ENCODE results near the gene ASB15. TPM values are rescaled to one million over a fixed set of nuclear protein-coding genes. Genes with fewer than 3 reads are reported as not detected.

The ASB15 gene
- total RNA-seq, 1 donor: not detected

GRCh38 chr7:123594813-123595241 is 6.8 kb upstream of the ASB15 start:
- TF ChIP-seq, protein P1, sequence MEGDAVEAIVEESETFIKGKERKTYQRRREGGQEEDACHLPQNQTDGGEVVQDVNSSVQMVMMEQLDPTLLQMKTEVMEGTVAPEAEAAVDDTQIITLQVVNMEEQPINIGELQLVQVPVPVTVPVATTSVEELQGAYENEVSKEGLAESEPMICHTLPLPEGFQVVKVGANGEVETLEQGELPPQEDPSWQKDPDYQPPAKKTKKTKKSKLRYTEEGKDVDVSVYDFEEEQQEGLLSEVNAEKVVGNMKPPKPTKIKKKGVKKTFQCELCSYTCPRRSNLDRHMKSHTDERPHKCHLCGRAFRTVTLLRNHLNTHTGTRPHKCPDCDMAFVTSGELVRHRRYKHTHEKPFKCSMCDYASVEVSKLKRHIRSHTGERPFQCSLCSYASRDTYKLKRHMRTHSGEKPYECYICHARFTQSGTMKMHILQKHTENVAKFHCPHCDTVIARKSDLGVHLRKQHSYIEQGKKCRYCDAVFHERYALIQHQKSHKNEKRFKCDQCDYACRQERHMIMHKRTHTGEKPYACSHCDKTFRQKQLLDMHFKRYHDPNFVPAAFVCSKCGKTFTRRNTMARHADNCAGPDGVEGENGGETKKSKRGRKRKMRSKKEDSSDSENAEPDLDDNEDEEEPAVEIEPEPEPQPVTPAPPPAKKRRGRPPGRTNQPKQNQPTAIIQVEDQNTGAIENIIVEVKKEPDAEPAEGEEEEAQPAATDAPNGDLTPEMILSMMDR (IDR thresholded peaks at IDR 0.05; ENCODE audit: extremely low read depth, low read depth, low read length): no peak
- Histone ChIP-seq H3K4me3 (ENCODE audit: insufficient read depth, low read length) (no peak overlapping the region), H3K4me1 (ENCODE audit: insufficient read depth, low read length) (no peaks in the 10 kb centered on the region), H3K36me3 (ENCODE audit: insufficient read depth, low read length) (no peaks in the 10 kb centered on the region), H3K27me3 (ENCODE audit: insufficient read depth, low read length) (no peaks in the 10 kb centered on the region), H4K20me1 (ENCODE audit: insufficient read depth, low read length) (no peaks in the 10 kb centered on the region), H3K79me2 (ENCODE audit: insufficient read depth, low read length) (no peaks in the 10 kb centered on the region), H3K4me2 (ENCODE audit: insufficient read depth, low read length) (no peak overlapping the region), H3K9me3 (ENCODE audit: low read depth, low read length) (no peaks in the 10 kb centered on the region), H3K27ac (ENCODE audit: low read depth, low read length) (no peak overlapping the region), H2AFZ (ENCODE audit: low read length) (peak overlapping the region; percentile 62)
- DNase-seq (ENCODE audit: insufficient read length, low spot score, missing footprints): no peak

DNA sequence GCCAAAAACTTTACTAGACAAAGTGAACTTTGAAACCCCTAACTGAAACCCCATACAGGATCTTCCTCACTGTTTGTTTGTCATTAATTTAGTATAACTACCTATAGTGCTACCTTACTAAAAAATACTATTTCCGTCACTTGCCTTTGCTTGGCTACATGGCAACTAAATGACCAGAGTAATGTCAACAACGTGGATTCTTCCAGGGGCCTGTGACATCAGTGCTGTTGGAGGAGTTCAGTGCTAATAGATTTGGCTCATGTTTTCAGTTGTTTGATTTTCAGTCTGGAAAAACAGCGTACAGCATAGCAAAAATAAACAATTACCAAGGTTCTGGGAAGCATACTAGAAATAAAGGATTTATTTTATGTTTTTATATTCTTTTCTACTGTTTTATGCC is 3.0 kb upstream of the ASB15 start:
- no peaks in the 10 kb centered on the region for H3K36me3 ChIP-seq (ENCODE audit: insufficient read depth, low read length)
- no peak overlapping the region for H2AFZ ChIP-seq (ENCODE audit: low read length)
- no peak for DNase-seq (ENCODE audit: insufficient read length, low spot score, missing footprints)
- TF ChIP-seq, protein P1 (IDR thresholded peaks at IDR 0.05; ENCODE audit: extremely low read depth, low read depth, low read length): no peak
- no peak overlapping the region for H3K27ac ChIP-seq (ENCODE audit: low read depth, low read length)
- no peaks in the 10 kb centered on the region for H3K9me3 ChIP-seq (ENCODE audit: low read depth, low read length)
- H3K4me1 ChIP-seq (ENCODE audit: insufficient read depth, low read length): no peaks in the 10 kb centered on the region
- no peak overlapping the region for H3K4me2 ChIP-seq (ENCODE audit: insufficient read depth, low read length)
- no peak overlapping the region for H3K4me3 ChIP-seq (ENCODE audit: insufficient read depth, low read length)
- no peaks in the 10 kb centered on the region for H4K20me1 ChIP-seq (ENCODE audit: insufficient read depth, low read length)
- no peaks in the 10 kb centered on the region for H3K79me2 ChIP-seq (ENCODE audit: insufficient read depth, low read length)
- H3K27me3 ChIP-seq (ENCODE audit: insufficient read depth, low read length): no peaks in the 10 kb centered on the region

- Histone ChIP-seq H3K4me2 (ENCODE audit: insufficient read depth, low read length) (no peak overlapping the region), H3K36me3 (ENCODE audit: insufficient read depth, low read length) (no peaks in the 10 kb centered on the region), H3K27me3 (ENCODE audit: insufficient read depth, low read length) (no peaks in the 10 kb centered on the region), H3K9me3 (ENCODE audit: low read depth, low read length) (no peaks in the 10 kb centered on the region), H3K79me2 (ENCODE audit: insufficient read depth, low read length) (no peaks in the 10 kb centered on the region), H4K20me1 (ENCODE audit: insufficient read depth, low read length) (no peaks in the 10 kb centered on the region), H2AFZ (ENCODE audit: low read length) (no peak overlapping the region), H3K4me1 (ENCODE audit: insufficient read depth, low read length) (no peaks in the 10 kb centered on the region), H3K27ac (ENCODE audit: low read depth, low read length) (no peak overlapping the region), H3K4me3 (ENCODE audit: insufficient read depth, low read length) (no peak overlapping the region)
- no peak for DNase-seq (ENCODE audit: insufficient read length, low spot score, missing footprints)
- TF ChIP-seq, protein P1 (IDR thresholded peaks at IDR 0.05; ENCODE audit: extremely low read depth, low read depth, low read length): no peak
Measured at GRCh38 chr7:123599766-123600165, 1.9 kb upstream of the ASB15 start.

DNA sequence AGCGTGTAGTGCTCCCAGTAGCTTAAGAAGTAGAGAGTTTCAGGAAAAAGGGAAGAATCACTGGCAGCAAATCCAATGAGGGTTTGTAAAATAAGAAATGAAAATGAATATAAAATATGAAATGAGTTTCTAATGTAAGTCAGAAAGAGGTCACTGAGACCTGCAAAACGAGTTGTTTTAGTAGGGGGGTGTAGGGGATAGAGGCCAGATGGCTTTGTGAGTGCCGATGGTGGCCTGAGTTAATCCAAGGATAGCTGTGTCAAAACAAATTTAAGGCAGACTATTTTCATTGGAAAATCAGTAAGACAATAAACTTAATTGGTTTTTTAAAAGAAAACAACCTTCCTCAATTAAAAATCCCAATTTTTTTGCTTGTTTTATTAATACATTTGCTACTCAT is 745 bp upstream of the ASB15 start:
- no peaks in the 10 kb centered on the region for H3K79me2 ChIP-seq (ENCODE audit: insufficient read depth, low read length)
- no peaks in the 10 kb centered on the region for H3K4me1 ChIP-seq (ENCODE audit: insufficient read depth, low read length)
- no peak overlapping the region for H3K4me2 ChIP-seq (ENCODE audit: insufficient read depth, low read length)
- H3K27me3 ChIP-seq (ENCODE audit: insufficient read depth, low read length): no peaks in the 10 kb centered on the region
- no peaks in the 10 kb centered on the region for H3K9me3 ChIP-seq (ENCODE audit: low read depth, low read length)
- no peak overlapping the region for H3K27ac ChIP-seq (ENCODE audit: low read depth, low read length)
- H3K36me3 ChIP-seq (ENCODE audit: insufficient read depth, low read length): no peaks in the 10 kb centered on the region
- TF ChIP-seq, protein P1 (IDR thresholded peaks at IDR 0.05; ENCODE audit: extremely low read depth, low read depth, low read length): no peak
- no peak overlapping the region for H2AFZ ChIP-seq (ENCODE audit: low read length)
- DNase-seq (ENCODE audit: insufficient read length, low spot score, missing footprints): peak; percentile 29
- no peak overlapping the region for H3K4me3 ChIP-seq (ENCODE audit: insufficient read depth, low read length)
- no peaks in the 10 kb centered on the region for H4K20me1 ChIP-seq (ENCODE audit: insufficient read depth, low read length)
